NAMALWA (cell line): ENCODE measurements around the gene SLC35B1.
"Not testable (repeated sequence)": the region's sequence is repeated elsewhere in the genome, so short reads cannot be mapped to it uniquely, and the experiment has no call there.

Experiments
- DNase-seq: peaks from one replicate; pipeline ENCODE4 v3.0.0-alpha.2; 2015; ENCODE audit warnings: low spot score

The SLC35B1 gene

DNA sequence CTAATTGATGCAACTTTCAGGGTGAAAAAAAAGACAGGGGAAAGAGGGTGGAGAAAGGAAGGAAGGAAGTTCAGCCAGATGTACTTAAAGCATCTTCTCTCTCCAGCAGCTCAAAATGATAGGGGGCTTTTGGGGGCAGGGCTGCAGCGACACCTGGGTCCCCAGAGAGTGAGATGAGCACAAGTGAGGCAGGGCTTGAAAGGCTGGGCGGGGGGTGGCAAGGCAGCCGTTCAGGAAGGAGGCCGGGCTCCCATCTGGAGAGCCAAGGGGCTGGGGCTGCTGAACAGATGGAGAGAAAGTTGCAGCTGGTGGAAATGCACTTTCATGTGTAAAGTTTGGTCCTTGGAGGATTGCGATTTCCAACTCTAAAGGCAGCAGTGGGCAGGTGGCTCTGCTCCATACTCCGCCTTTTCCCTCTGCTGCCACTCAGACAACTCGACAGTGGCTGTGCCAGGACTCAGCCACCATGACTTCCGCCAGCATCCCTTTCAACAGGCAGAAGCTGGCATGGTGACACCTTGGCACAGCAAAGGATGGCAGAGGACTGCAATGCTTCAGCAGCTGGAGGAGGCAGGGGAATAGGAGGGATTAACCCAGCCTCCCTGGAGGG, 7.7 kb downstream of the SLC35B1 start:
- no peak for DNase-seq

GRCh38 chr17:49698005-49698404, 9.8 kb downstream of the SLC35B1 start:
- DNase-seq, result no peak

DNA sequence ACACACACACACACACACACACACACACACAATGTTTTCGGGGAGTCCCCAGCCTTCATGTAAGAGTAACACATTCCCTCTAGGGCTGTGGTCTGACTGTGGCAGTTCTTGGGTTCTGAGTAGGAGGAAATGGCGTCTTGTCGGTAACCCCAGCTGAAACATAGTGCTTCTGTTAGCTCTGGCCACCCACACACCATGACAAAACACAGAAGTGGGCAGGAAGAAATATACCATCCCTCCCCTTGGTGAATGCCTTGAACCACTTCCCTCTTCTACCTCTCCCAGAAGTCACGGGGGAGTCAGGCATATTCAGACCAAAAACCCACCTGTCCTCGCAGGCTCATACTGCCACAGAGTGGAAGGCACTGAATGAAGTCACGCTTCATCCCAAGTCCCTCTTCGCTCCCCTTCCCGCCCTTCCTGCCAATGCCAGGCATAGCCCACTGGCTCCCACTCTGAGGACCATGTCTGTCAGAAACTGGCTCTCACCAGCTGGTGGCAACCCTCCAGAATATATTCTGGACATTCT, 11.5 kb downstream of the SLC35B1 start:
- DNase-seq, result no peak

DNA sequence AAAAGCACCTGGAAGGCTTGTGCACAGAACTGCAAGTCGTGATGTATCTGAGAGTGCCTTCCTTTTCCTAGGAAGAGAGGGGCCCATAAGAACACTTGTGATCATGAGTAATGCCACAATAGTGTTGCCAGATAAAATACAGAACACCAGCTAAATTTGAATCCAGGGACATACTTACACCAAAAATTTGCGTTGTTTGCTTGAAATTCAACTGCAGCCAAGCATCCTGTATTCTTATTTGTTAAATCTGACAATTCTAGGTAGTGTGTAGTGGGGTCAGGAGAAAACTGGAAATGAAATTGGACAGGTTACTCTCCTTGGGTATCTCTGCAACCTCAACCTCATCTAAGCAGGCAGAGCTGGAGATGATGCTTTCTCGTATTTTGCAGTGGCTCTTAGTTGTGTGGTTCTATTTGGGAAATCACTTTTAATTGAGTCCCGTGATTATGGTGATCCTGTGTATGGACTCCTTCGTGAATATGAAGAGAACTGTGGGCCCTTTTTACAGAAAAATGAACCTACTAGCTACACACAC, 12.0 kb downstream of the SLC35B1 start:
- no peak for DNase-seq

GRCh38 chr17:49694847-49695697, 12.7 kb downstream of the SLC35B1 start:
- DNase-seq, result peak; percentile 77

- DNase-seq, result no peak
Measured at GRCh38 chr17:49692751-49693150, 15.0 kb downstream of the SLC35B1 start.

DNA sequence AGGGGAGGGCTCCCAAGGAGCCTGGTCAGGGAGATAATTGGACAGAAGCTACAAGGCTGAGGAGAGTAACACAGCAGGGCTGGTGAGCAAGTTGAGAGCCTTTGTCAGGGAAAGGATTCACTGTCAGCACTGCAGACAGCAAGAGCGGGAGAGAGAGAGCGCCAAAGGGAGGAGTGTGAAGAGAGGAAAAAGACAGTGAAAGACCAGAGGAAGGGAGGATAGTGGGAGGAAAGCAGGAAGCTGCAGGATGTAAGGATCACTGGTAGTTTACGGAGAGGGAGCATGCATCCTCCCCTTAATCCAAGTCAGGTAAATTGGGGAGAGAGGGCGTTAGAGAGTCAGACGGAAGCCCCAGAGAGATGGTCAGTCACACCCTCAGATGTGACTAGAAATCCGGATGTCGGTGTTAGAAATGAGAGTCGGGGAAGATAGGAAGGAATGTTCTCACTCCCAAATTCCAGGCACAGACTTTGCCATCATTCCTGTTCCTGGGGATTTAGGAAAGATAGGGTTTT, 16.0 kb downstream of the SLC35B1 start:
- no peak for DNase-seq

DNA sequence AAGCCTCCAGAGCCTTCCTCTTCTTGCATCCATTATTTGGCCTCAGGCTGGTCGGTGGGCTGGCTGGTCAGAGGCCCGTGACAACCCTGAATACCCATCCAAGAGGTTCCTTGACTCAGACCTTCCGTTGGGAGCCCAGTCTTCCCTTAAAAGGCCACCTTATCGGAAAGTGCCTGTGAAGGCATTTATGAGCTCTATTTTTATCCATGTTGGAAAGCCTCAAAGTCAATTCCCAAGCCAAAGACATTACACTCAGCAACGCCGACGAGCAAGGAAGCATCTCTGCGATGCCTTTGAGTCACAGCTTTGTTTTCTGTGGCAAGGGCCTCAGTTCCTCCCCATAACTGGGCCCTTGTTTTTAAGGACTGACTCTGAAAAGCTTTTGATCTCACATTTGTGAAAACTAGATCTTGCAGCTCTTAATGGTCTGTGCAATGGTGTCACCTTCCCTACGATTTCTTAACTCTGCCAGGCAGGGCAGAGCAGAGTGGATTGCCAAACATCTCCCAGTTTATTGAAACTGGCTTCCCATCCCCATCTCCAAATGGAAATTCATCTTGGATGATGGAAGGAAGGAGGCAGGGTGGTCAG, 16.6 kb downstream of the SLC35B1 start:
- no peak for DNase-seq

DNA sequence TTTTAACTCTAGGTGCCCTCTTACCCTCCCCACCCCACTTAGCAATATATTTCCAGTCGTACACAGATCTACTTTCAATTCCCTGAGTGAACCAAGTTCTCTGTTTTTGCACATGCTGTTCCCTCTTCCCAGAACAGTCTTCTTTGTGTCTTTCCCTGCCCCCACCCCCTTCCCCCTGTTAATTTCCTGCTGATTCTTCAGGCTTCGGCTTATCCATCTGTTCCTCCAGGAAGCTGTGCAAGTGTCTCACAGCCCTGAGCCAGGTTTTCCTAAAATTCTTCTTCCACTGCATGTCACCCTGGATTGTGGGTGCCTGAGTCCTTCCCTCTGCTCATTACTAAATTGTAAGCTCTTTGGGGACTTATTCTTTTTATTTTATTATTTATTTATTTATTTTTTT, 17.5 kb downstream of the SLC35B1 start:
- DNase-seq, result no peak

GRCh38 chr17:49688848-49689247, 18.9 kb downstream of the SLC35B1 start:
- no peak for DNase-seq

- DNase-seq, result no peak
Measured at GRCh38 chr17:49687878-49688491, 19.8 kb downstream of the SLC35B1 start.

- DNase-seq, result no peak
Measured at GRCh38 chr17:49681106-49681979, 26.4 kb downstream of the SLC35B1 start.

GRCh38 chr17:49680314-49680713, 27.4 kb downstream of the SLC35B1 start:
- DNase-seq, result no peak

GRCh38 chr17:49677933-49678847, 29.6 kb downstream of the SLC35B1 start, which contains the start of gene SPOP:
TSS of gene SPOP (minus strand) at chr17:49678097. CDS start at chr17:49622810, 55,287 bp downstream.
- peak; percentile 100 for DNase-seq

DNA sequence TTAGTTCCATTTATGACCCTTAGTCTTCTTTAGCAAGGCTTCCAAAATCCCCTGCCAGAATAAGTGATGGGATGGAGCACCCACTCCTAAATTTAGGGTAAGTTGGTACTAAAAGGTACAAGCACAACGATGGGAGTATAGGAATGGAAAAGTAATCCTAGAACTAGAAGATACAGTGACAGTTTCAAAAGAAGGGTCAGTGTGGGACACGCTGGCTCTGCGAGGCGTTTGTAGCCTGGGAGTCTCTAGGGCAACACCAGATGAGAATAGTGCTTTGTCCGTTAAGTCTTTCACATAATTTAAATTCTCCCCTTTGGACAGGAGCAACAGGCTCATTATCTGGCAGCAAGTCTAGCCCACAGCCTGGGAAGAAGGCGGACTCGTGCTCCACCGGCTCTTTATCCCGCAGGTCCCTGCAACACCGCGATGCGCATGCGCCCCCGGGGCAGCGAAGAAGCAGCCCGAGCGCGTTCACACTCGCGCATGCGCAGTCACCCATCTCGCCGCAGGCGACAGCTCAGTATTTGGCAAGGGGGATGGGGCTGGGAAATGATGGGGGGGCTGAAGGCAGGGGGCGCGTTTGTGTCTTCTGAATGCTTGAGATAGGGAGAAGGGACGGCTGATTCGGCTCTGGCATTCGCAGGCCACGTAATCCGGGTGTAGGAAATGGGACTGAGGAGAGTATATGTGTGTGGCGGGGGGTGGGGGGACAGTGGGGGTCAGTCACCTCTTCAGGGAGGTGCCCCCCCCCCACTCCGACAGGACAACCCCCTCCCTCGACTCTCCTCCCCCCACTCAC, 30.4 kb downstream of the SLC35B1 start:
- DNase-seq, result peak; percentile 96

DNA sequence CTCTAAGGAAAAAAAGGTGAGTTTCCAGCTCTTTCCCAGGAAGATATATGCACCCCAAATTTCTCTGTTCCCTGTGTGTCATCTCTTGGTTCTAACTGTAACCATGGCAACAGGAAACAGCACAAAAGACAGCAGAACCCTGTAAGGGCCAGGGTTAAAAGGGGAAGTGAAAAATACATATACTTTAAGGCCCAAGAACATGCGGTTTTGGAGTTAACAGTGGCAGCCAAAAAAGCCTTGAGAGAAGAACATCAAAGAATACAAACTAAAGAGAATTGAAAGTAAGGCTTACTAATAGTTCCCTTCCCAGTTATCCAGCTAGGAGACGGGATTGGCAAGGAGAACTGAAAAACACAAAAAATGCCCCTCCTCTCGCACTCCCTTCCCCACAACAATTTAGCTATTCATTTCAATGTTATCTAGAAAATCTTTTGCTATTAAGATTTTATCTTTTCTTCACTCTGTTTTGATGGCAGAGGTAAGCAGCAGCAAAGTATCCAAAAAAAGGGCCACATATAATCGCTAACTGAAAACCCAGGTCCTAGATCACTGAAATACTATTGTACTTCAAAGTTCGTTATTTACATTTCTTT, 31.4 kb downstream of the SLC35B1 start:
- peak; percentile 97 for DNase-seq

GRCh38 chr17:49674507-49674906, 33.3 kb downstream of the SLC35B1 start:
- DNase-seq, result no peak

DNA sequence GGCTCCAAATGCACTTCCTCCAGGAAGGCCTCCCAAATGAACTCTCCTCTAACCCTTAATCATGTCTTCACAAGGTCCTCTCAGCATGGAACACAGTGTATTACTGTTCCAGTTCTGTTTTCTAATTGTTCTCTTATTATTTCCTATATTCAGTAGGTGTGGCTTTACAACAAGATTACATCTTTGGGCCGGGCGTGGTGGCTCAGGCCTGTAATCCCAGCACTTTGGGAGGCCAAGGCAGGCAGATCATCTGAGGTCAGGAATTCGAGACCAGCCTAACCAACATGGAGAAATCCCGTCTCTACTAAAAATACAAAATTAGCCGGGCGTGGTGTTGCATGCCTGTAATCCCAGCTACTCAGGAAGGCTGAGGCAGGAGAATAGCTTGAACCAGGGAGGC, 34.1 kb downstream of the SLC35B1 start:
- not testable (repeated sequence) for DNase-seq

DNA sequence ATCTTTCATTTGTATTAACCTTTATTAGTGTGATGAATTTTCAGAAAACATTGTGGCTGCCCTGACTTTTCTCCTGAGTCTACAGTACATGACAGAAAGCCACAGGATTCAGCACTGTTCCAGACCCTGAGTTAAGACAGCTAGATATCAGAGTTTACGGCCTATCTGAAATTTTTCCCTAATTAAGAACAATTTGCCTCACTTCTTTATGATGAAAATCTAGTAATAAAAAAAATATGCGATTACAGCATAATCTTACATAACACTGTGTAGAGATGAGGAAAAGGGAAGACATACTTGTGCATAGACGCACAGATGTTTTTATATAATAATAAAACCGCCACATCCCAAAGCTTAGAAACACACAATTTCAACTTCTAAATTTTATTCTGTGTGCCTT, 37.1 kb downstream of the SLC35B1 start:
- no peak for DNase-seq
